Naive thymus-derived CD4-positive, alpha-beta T cell (primary cell): Measurements from ENCODE around the gene ELFN2. TPM values are rescaled to one million over a fixed set of nuclear protein-coding genes. Genes with fewer than 3 reads are reported as not detected.

Source experiments
- ATAC-seq: fragments of 150-1000 bp; cut with Tn5 transposase; 2 replicates; pipeline ENCODE4 v1.10.0; 2021; ENCODE audit warnings: mild to moderate bottlenecking, moderate library complexity
- CTCF ChIA-PET: fragments of 350-600 bp; sonication (Branson Sonifier 250); formaldehyde crosslinking; loops from one replicate; lab custom pipeline; 2021; ENCODE audit warnings: antibody characterized with exemption; lab: Charles Lee
- POLR2A ChIA-PET: fragments of 350-600 bp; sonication (Branson Sonifier 250); formaldehyde crosslinking; loops from one replicate; lab custom pipeline; 2021; ENCODE audit warnings: antibody characterized with exemption, inconsistent platforms; lab: Charles Lee
- DNase-seq, 9 donors: peaks; one replicate each; pipeline versions ENCODE4 v3.0.0 to v3.0.0-alpha.2; 2020 to 2022; ENCODE audit warnings: mixed read lengths in 1 of 9
- H3K27ac ChIP-seq: one replicate; pipeline ENCODE4 v1.7.0; 2013; ENCODE audit warnings: mild to moderate bottlenecking, low read depth, low read length, moderate library complexity
- H3K27me3 ChIP-seq, 2 donors: one replicate each; pipeline ENCODE4 v1.7.0; 2013; ENCODE audit warnings: low read length in 2 of 2, mild to moderate bottlenecking in 2 of 2, moderate library complexity in 2 of 2; ENCODE audit not compliant: control insufficient read depth in 2 of 2, insufficient read depth in 2 of 2
- H3K36me3 ChIP-seq, 3 experiments: 1 replicate in 2 of 3; 2 replicates in 1 of 3; pipeline ENCODE4 v1.7.0; 2013; ENCODE audit warnings: low read length in 3 of 3, mild to moderate bottlenecking in 3 of 3, moderate library complexity in 1 of 3; ENCODE audit not compliant: insufficient read depth in 3 of 3, control insufficient read depth in 2 of 3
- H3K4me1 ChIP-seq, 2 donors: one replicate each; pipeline ENCODE4 v1.7.0; 2013; ENCODE audit warnings: low read length in 2 of 2, mild to moderate bottlenecking in 2 of 2, moderate library complexity in 1 of 2; ENCODE audit not compliant: control insufficient read depth in 2 of 2, insufficient read depth in 2 of 2
- H3K4me3 ChIP-seq: 2 replicates; pipeline ENCODE4 v1.7.0; 2013; ENCODE audit warnings: mild to moderate bottlenecking, low read length
- H3K9me3 ChIP-seq, 3 experiments: 1 replicate in 2 of 3; 2 replicates in 1 of 3; pipeline ENCODE4 v1.7.0; 2013; ENCODE audit warnings: low read length in 3 of 3; ENCODE audit not compliant: control insufficient read depth in 2 of 3
- H3K27ac Mint-ChIP-seq, 9 donors: one replicate each; pipeline ENCODE4 v1.8.0; 2020 to 2022; ENCODE audit warnings: mixed read lengths in 9 of 9, mild to moderate bottlenecking in 8 of 9, moderate library complexity in 5 of 9, inconsistent platforms in 2 of 9
- H3K27me3 Mint-ChIP-seq, 5 donors: one replicate each; pipeline ENCODE4 v1.8.0; 2021 to 2022; ENCODE audit warnings: mixed read lengths in 5 of 5, mild to moderate bottlenecking in 1 of 5
- H3K36me3 Mint-ChIP-seq, 5 donors: one replicate each; pipeline ENCODE4 v1.8.0; 2020 to 2022; ENCODE audit warnings: mixed read lengths in 5 of 5, mild to moderate bottlenecking in 3 of 5, inconsistent platforms in 1 of 5
- H3K4me1 Mint-ChIP-seq, 7 donors: one replicate each; pipeline ENCODE4 v1.8.0; 2020 to 2022; ENCODE audit warnings: mixed read lengths in 7 of 7, mild to moderate bottlenecking in 3 of 7, inconsistent platforms in 1 of 7
- H3K4me3 Mint-ChIP-seq, 10 donors: one replicate each; pipeline ENCODE4 v1.8.0; 2020 to 2022; ENCODE audit warnings: mild to moderate bottlenecking in 10 of 10, mixed read lengths in 10 of 10, moderate library complexity in 6 of 10, inconsistent platforms in 2 of 10
- H3K9me3 Mint-ChIP-seq, 11 donors: one replicate each; pipeline ENCODE4 v1.8.0; 2020 to 2022; ENCODE audit warnings: mixed read lengths in 11 of 11, mild to moderate bottlenecking in 4 of 11, inconsistent platforms in 1 of 11, moderate library complexity in 1 of 11
- intact Hi-C, 2 donors: fragments of 100-400 bp; cut with micrococcal nuclease; formaldehyde crosslinking; loops; one replicate each; pipeline ENCODE4 v1.15.1; 2023
- polyA plus RNA-seq, 2 donors: library from polyadenylated mRNA; unstranded; fragments of 300-500 nt; fragmentation: Illumina TruSeq; gene quantifications; one replicate each; pipeline ENCODE4 v1.2.3, GENCODE V29; 2021
- total RNA-seq, 6 experiments: library from RNA in 5 of 6; stranded (reverse) in 5 of 6; gene quantifications; 1 replicate in 5 of 6; 2 replicates in 1 of 6; pipeline ENCODE4 v1.2.3 and lab custom pipeline; 2021 to 2026

ELFN2 gene
- total and polyA plus RNA-seq, 7 experiments from 2014 or later, result 0.10 to 0.66 (median 0.57) TPM; not detected in 2

DNA sequence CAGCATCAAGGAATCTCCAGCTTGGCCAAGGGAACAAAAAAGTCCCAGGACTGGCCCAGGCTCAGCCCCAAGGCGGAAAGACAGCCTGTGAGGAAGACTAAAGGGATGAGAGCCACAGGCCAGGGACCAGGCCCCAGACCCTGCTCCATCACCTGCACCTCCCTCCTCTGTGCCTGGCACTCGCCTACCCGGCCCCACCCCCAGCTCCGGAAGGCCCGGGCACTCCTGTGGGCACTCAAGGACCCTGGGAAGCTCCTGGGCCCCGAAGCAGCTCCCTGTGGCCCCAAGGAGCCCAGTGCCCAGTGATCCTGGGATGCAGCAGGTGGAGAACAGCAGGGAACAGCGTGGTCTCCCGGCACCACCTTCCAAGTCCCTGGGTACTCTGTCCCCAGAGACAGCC lies 18.2 kb downstream of the ELFN2 start:
- POLR2A ChIA-PET, result no interaction called here
- intact Hi-C loops, result no loop called here
- peaks cover 1 to 22% (median 6%) of the 10 kb centered on the region in 5 donors for H3K27me3 Mint-ChIP-seq

DNA sequence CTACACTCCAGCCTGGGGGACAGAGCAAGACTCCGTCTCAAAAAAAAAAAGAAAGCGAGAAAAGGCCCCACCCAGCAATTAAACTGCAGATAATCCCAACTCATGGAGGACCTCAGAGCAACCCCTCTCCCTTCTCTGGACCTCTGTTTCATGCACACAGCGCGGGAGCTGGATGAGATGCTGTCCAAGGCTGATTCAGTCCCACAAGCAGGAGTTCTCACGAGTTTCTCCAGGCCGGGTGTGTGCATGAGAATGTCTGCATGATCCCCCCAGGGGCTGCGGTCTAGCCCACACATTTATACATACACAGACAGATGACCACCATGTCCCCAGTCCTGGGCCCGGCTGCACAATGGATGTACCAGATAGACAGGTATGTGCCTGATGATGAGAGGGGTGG lies 19.4 kb downstream of the ELFN2 start:
- no peak for ATAC-seq
- intact Hi-C loops, result no loop called here
- Histone ChIP-seq H3K36me3 (no peaks in the 10 kb centered on the region), H3K27me3 (no peaks in the 10 kb centered on the region), H3K27ac (no peak overlapping the region), H3K9me3 (no peaks in the 10 kb centered on the region), H3K4me3 (no peak overlapping the region), H3K4me1 (peaks cover 0 to 4% of the 10 kb centered on the region in 2 donors)
- DNase-seq, result no peak
- H3K36me3 Mint-ChIP-seq, result no peaks in the 10 kb centered on the region
- CTCF ChIA-PET, result interaction anchor here (0.5 to 0.6 kb wide), 3 partner anchors 133 to 711 kb away, joined by 3 read pairs; no protein-coding TSS in a partner anchor
- H3K9me3 Mint-ChIP-seq, result no peaks in the 10 kb centered on the region
- no peak overlapping the region for H3K4me3 Mint-ChIP-seq
- POLR2A ChIA-PET, result no interaction called here
- peaks cover 0 to 11% (median 5%) of the 10 kb centered on the region in 7 donors for H3K4me1 Mint-ChIP-seq
- no peak overlapping the region for H3K27ac Mint-ChIP-seq
- H3K27me3 Mint-ChIP-seq, result peaks cover 0 to 12% (median under 1%) of the 10 kb centered on the region in 5 donors

More for the DNA sequence above, 18.2 kb downstream of the ELFN2 start:
- Histone ChIP-seq H3K4me3 (no peak overlapping the region), H3K4me1 (peaks cover 0 to 4% of the 10 kb centered on the region in 2 donors), H3K27ac (no peak overlapping the region), H3K27me3 (no peaks in the 10 kb centered on the region), H3K36me3 (no peaks in the 10 kb centered on the region), H3K9me3 (no peaks in the 10 kb centered on the region)
- H3K27ac Mint-ChIP-seq, result no peak overlapping the region
- no peaks in the 10 kb centered on the region for H3K36me3 Mint-ChIP-seq
- no peak overlapping the region for H3K4me3 Mint-ChIP-seq
- CTCF ChIA-PET, result no interaction called here
- no peak for DNase-seq
- peaks cover 0 to 16% (median 8%) of the 10 kb centered on the region in 7 donors for H3K4me1 Mint-ChIP-seq
- no peaks in the 10 kb centered on the region for H3K9me3 Mint-ChIP-seq
- ATAC-seq, result no peak

DNA sequence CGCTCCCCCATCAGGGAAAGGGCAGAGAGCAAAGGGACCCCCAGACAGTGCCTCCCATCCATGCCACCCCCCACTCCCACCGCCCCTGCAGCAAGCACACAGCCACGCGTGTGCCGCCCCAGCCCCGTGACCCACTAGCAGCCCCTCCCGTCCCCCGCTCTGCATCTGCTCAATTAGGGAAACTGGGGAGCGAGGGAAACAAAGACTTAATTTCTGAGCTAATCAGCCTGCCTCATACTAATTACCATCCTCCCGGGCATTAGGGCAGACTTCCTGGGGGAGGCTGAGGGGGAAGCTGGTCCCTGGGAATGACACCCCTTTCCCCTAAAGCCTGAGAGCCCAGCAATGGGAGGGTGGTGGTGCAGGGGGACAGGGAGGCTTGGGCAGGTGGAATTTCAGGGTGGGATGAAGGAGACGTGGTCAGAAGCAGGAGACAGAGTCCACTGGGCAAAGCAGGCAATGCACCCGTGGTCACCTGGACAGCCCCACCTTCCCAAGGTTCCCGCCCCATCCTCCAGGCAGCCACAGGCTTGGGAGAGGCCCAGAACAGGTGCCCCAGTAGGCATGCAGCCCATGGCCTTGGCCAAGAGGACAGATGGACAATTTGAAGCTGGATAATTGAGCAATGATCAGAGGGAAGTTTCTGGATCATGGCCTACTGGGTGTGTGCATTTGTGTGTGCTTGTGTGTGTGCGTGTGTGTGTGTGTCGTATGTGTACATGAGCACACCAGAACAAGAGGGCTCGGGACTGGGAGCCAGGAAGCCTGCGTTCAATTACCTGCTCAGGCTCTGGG lies 20.6 kb downstream of the ELFN2 start:
- intact Hi-C loops, result no loop called here
- Mint-ChIP-seq H3K4me1 (peaks cover 0 to 10% (median 4%) of the 10 kb centered on the region in 7 donors), H3K4me3 (no peak overlapping the region), H3K27ac (no peak overlapping the region), H3K27me3 (peaks cover 0 to 8% (median 0%) of the 10 kb centered on the region in 5 donors), H3K9me3 (no peaks in the 10 kb centered on the region), H3K36me3 (no peaks in the 10 kb centered on the region)
- Histone ChIP-seq H3K9me3 (no peaks in the 10 kb centered on the region), H3K4me3 (no peak overlapping the region), H3K36me3 (no peaks in the 10 kb centered on the region), H3K27me3 (no peaks in the 10 kb centered on the region), H3K4me1 (no peaks in the 10 kb centered on the region), H3K27ac (no peak overlapping the region)
- DNase-seq (no peak), ATAC-seq (no peak)
- ChIA-PET POLR2A (no interaction called here), CTCF (no interaction called here)

DNA sequence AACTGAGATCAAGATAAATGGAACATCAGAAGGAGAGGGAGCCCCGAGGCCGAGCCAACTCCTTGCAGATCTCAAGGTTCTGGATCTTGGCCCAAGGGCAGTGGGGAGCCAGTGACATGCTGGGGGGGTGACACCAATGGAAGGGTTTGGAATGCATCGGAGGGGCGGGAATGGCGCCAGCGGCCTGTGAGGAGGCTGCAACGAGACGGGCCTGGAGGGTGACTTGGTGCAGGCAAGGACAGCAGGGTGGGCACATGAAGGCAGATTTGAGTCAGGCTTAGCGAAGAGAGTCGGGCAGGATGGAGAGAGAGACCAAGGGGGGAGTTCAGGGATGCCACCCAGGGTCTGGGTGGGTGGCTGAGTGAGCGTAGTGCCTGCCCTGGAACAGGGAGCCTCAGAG lies 23.2 kb downstream of the ELFN2 start:
- no peaks in the 10 kb centered on the region for H3K36me3 ChIP-seq
- H3K4me1 ChIP-seq, result no peaks in the 10 kb centered on the region
- no peaks in the 10 kb centered on the region for H3K27me3 Mint-ChIP-seq
- H3K9me3 ChIP-seq, result no peaks in the 10 kb centered on the region
- H3K9me3 Mint-ChIP-seq, result no peaks in the 10 kb centered on the region
- H3K27me3 ChIP-seq, result no peaks in the 10 kb centered on the region
- H3K27ac ChIP-seq, result no peak overlapping the region
- no peaks in the 10 kb centered on the region for H3K36me3 Mint-ChIP-seq
- ChIA-PET CTCF (interaction anchor here (0.7 kb wide), 1 partner anchor 13 kb away, joined by 3 read pairs; no protein-coding TSS in a partner anchor), POLR2A (no interaction called here)
- H3K4me1 Mint-ChIP-seq, result no peaks in the 10 kb centered on the region
- no peak overlapping the region for H3K4me3 ChIP-seq
- no peak for DNase-seq
- peak overlapping the region in 1 of 9 donors; percentile 57 for H3K27ac Mint-ChIP-seq
- no peak overlapping the region for H3K4me3 Mint-ChIP-seq
- intact Hi-C loops, result no loop called here
- ATAC-seq, result no peak

DNA sequence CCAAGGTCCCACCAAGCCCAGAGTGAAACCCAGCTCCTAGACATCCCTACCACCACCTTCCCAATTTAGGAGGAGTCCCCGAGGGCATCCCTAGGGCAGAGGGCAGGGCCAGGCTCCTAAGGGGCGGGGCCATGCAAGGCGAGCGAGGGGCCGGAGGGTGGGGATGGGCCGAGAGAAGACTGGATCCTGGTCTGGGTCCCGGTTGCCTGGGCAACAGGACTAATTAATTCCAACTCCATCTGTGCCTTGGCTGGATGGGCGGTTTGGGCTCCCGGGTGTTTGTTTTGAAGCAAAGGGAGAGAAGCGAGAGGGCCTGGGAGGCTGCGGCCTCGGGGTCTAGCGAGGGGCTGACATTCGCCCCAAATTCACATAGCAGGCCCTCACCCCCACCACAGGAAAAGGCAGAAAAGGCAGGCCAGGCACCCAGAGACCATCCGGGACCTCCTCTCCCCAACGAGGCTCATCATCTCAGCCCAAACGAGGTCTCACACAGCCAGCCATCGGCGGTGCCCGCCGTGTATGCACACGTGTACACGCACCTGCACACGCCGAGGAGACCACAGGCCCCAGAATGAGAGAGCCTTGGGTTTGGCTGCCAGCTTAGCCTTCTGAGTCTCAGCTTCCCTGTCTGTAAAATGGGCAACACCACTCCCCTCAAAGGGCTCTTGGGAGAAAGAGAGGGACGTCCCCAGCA lies 23.9 kb downstream of the ELFN2 start:
- no peaks in the 10 kb centered on the region for H3K36me3 Mint-ChIP-seq
- ChIA-PET CTCF (interaction anchor here (0.5 kb wide), 1 partner anchor 22 kb away, joined by 3 read pairs; no protein-coding TSS in a partner anchor), POLR2A (interaction anchor here (0.7 kb wide), 1 partner anchor 8 kb away, joined by 4 read pairs; no protein-coding TSS in a partner anchor)
- no peaks in the 10 kb centered on the region for H3K4me1 Mint-ChIP-seq
- Histone ChIP-seq H3K9me3 (no peaks in the 10 kb centered on the region), H3K36me3 (no peaks in the 10 kb centered on the region), H3K27me3 (no peaks in the 10 kb centered on the region), H3K4me3 (no peak overlapping the region), H3K27ac (no peak overlapping the region), H3K4me1 (no peaks in the 10 kb centered on the region)
- no peaks in the 10 kb centered on the region for H3K9me3 Mint-ChIP-seq
- no peak overlapping the region for H3K4me3 Mint-ChIP-seq
- H3K27ac Mint-ChIP-seq, result peak overlapping the region in 1 of 9 donors; percentile 57
- no peak for ATAC-seq
- no peaks in the 10 kb centered on the region for H3K27me3 Mint-ChIP-seq
- no peak for DNase-seq
- intact Hi-C loops, result no loop called here

DNA sequence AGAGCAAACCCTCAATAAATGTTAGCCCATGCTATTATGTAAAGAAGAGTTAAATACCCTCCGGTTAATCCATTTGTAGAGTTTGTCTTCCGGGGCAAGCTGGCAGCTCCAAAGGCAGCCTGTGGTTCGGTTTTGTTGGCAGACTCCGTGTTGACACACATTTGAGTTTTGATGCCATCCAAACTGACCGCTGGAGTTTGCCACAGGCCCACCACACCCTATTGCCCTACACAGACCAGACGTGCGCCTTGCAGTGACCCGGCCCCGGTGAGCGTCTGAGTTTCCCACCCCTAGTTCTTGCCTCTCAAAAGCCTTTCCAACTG lies 25.1 kb downstream of the ELFN2 start:
- Histone ChIP-seq H3K4me3 (no peak overlapping the region), H3K9me3 (no peaks in the 10 kb centered on the region), H3K27me3 (no peaks in the 10 kb centered on the region), H3K4me1 (no peaks in the 10 kb centered on the region), H3K27ac (no peak overlapping the region), H3K36me3 (no peaks in the 10 kb centered on the region)
- H3K27ac Mint-ChIP-seq, result no peak overlapping the region
- H3K36me3 Mint-ChIP-seq, result no peaks in the 10 kb centered on the region
- intact Hi-C loops, result no loop called here
- no peaks in the 10 kb centered on the region for H3K9me3 Mint-ChIP-seq
- H3K27me3 Mint-ChIP-seq, result peaks cover 0 to under 1% (median 0%) of the 10 kb centered on the region in 5 donors
- CTCF ChIA-PET, result no interaction called here
- DNase-seq (no peak), ATAC-seq (no peak)
- no peaks in the 10 kb centered on the region for H3K4me1 Mint-ChIP-seq
- POLR2A ChIA-PET, result no interaction called here
- no peak overlapping the region for H3K4me3 Mint-ChIP-seq
